Keratinocyte (primary cell): ENCODE results near the gene S100A5.
"Not testable (repeated sequence)": the region's sequence is repeated elsewhere in the genome, so short reads cannot be mapped to it uniquely, and the experiment has no call there.

Source experiments
- CTCF ChIP-seq, 3 experiments: IDR thresholded peaks in 1 of 3; conservative IDR thresholded peaks in 1 of 3; optimal IDR thresholded peaks in 1 of 3; 2 replicates in 2 of 3; 3 replicates in 1 of 3; pipeline versions ENCODE3 to v1.5.1; 2011; ENCODE audit warnings: low read length in 3 of 3, mild to moderate bottlenecking in 3 of 3, moderate library complexity in 2 of 3, control low read depth in 1 of 3, inconsistent platforms in 1 of 3; ENCODE audit not compliant: insufficient read depth in 2 of 3; ENCODE audit errors: extremely low read depth in 1 of 3
- EZH2 ChIP-seq: IDR thresholded peaks from one replicate; pipeline ENCODE4 v1.6.1; 2012; ENCODE audit warnings: inconsistent platforms, mild to moderate bottlenecking, low read length, moderate library complexity

- TF ChIP-seq CTCF (optimal IDR thresholded peaks at IDR 0.05 in 1 of 3, IDR thresholded peaks at IDR 0.05 in 1 of 3, conservative IDR thresholded peaks at IDR 0.05 in 1 of 3; ENCODE audit: extremely low read depth in 1 of 3, insufficient read depth in 2 of 3, low read length in 3 of 3); EZH2: not testable (repeated sequence)
These were observed 20.5 kb downstream of the S100A5 start for GRCh38 chr1:153520137-153520691.
